ENCODE results near the gene AKAP13. TPM values are rescaled to one million over a fixed set of nuclear protein-coding genes. Genes with fewer than 3 reads are reported as not detected.

AKAP13 gene
- polyA plus RNA-seq, 1 donor from 2014 or later = 10.0 TPM

GRCh38 chr15:85642065-85642692 is 261.8 kb downstream of the AKAP13 start (continued):
- TF ChIP-seq REST (IDR thresholded peaks at IDR 0.05; ENCODE audit: borderline replicate concordance) (no peak), TAF1 (IDR thresholded peaks at IDR 0.05; ENCODE audit: low read depth) (no peak), POLR2AphosphoS5 (IDR thresholded peaks at IDR 0.05) (no peak)

- Histone ChIP-seq H3K9me2 (ENCODE audit: insufficient read depth, low read length) (no peaks in the 10 kb centered on the region), H3K27ac (ENCODE audit: low read length) (peak overlapping the region; percentile 25), H2AFZ (ENCODE audit: low read depth, low read length) (no peak overlapping the region), H3K9ac (ENCODE audit: low read length) (no peak overlapping the region), H3K4me3 (ENCODE audit: low read length) (peak overlapping the region; percentile 7), H3K4me2 (ENCODE audit: low read length) (no peak overlapping the region), H4K20me1 (ENCODE audit: insufficient read depth) (no peaks in the 10 kb centered on the region), H3K36me3 (ENCODE audit: insufficient read depth, low read length) (no peaks in the 10 kb centered on the region), H3K27me3 (ENCODE audit: insufficient read depth, low read depth, low read length) (no peaks in the 10 kb centered on the region), H3K9me3 (ENCODE audit: low read length) (no peaks in the 10 kb centered on the region), H3F3A (ENCODE audit: insufficient read depth, low read length, poor library complexity, severe bottlenecking) (no peaks in the 10 kb centered on the region), H3K79me2 (replicated peaks; ENCODE audit: insufficient read depth, low read length) (peaks cover 3% of the 10 kb centered on the region)
- no peak for TF ChIP-seq SMC3 (conservative IDR thresholded peaks at IDR 0.05; ENCODE audit: poor library complexity)
- no peak for TF ChIP-seq POLR2AphosphoS5 (IDR thresholded peaks at IDR 0.05)
- TF ChIP-seq TAF1 (IDR thresholded peaks at IDR 0.05; ENCODE audit: low read depth) = no peak
- no peak for TF ChIP-seq CTCF (IDR thresholded peaks at IDR 0.05; ENCODE audit: poor library complexity, severe bottlenecking)
- TF ChIP-seq RAD21 (conservative IDR thresholded peaks at IDR 0.05) = no peak
- no peak for TF ChIP-seq EZH2 (IDR thresholded peaks at IDR 0.05; ENCODE audit: borderline replicate concordance, insufficient read depth, low read length, poor library complexity, severe bottlenecking)
- TF ChIP-seq MXI1 (conservative IDR thresholded peaks at IDR 0.05; ENCODE audit: poor library complexity, severe bottlenecking) = no peak
- TF ChIP-seq EP300 (conservative IDR thresholded peaks at IDR 0.05; ENCODE audit: poor library complexity, severe bottlenecking) = no peak
- TF ChIP-seq REST (IDR thresholded peaks at IDR 0.05; ENCODE audit: borderline replicate concordance) = no peak
Observed at GRCh38 chr15:85642693-85643066, 262.3 kb downstream of the AKAP13 start.

Data from neural cell (in vitro differentiated cells).